CD4-positive, alpha-beta T cell treated with Interleukin-17A for 1 hour (primary cell): Measurements from ENCODE around the gene CD96.

Experiments used
- DNase-seq: peaks from one replicate; pipeline ENCODE4 v3.0.0-alpha.2; 2020

The CD96 gene

DNA sequence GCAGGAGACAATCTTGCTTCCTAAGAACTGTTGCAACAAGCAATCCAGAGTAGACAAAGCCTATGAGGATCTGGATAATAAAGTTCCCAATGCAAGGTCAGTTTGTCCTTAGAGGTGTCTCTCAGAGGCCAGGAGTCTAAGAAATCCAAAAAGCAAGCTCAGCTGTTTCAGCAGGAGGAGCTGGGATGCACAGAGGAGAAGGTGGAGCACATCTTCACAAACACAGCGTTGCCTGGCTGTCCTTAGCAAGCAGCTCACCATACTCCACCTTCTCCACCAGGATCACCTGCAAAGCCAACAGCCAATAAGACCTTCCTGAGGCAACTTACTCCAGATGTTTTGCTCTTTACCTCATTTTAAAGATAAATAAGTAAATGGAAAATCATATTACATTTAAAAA lies 52.8 kb downstream of the CD96 start:
- no peak for DNase-seq

- no peak for DNase-seq
Measured at GRCh38 chr3:111595232-111595631, 53.2 kb downstream of the CD96 start, which contains the start of gene ZBED2. Gene ZBED2, minus strand, starts transcription at chr3:111595346. Its CDS starts 1,145 bp downstream, at chr3:111594201.

- no peak for DNase-seq
Measured at GRCh38 chr3:111596328-111596727, 54.3 kb downstream of the CD96 start.

GRCh38 chr3:111598139-111598538 lies 56.1 kb downstream of the CD96 start:
- DNase-seq, result no peak

DNA sequence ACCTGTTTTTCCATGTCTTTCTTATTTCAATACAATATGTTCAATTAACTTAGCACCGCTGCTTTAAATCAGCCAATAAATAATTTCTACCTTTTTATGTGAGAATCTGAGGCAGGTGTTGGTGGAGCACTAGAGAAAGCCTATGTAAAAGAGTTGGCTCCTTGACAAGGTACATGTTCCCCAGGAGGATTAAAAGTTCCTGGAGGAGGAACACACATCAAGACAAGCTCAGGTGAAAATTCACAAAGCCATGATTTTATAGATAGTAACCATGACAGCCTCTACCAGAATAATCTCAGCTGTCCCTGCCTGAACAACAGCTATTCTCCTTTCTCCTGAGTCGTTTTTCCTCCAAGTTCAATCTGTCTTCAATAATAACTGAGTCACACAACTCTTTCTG lies 56.6 kb downstream of the CD96 start:
- no peak for DNase-seq

GRCh38 chr3:111601810-111602209 lies 59.8 kb downstream of the CD96 start:
- DNase-seq, result no peak

DNA sequence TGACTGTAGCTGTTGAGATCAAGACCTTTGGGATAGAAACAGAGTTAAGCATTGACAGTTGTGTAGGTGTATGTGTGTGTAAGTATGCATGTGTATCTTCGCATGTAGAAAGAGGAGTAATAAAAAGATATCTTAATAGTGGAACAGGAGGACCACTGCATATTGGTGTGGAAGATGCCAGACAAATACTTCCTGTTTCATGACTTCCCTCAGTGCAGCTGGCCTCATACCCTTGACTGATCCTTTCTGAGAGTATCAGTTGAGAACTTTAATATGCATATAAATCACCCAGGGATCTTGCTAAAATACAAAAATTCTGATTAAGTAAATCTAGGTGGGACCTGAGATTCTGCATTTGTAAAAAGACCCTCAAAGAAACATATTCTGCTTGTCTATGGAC lies 61.7 kb downstream of the CD96 start:
- DNase-seq, result no peak

- DNase-seq, result no peak
Measured at GRCh38 chr3:111604119-111604518, 62.1 kb downstream of the CD96 start.

- DNase-seq, result peak; percentile 17
Measured at GRCh38 chr3:111605018-111605417, 63.0 kb downstream of the CD96 start.

DNA sequence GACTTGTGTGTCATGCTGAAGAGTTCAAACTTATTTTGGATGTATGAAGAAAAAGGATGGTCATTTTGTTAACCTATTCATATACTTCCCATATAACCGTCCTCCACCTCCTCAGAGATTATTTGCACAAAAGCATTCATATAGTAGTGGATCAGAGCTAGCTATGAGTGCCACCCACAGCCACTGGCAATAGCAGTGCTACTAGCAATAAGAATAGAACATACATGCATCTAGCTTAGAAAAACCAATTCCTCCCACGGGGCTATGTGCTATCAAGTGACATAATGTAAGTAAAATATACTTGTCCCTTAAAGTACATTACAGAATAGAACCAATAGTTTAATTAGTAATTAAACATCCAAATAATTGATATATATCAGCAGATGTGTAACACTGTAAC lies 63.5 kb downstream of the CD96 start:
- no peak for DNase-seq

- no peak for DNase-seq
Measured at GRCh38 chr3:111607240-111607920, 65.4 kb downstream of the CD96 start.

DNA sequence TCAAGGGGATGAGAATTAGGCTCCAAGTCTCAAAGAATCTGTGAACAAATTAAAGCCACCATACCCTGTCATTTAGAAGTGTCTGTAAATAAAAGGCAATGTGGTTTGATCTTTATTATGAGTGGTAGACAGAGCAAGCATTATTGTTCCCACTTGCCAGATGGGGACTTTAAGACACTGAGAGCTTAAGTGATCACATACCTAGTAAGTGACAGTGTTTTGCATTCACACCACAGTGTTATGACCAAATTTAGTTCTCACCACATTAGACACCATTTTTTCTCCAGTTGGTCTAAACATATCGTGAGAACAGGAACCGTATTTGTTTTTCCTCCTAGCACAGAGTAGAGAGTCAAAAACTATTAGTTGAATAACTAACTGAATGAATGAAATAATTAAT lies 66.4 kb downstream of the CD96 start:
- DNase-seq, result peak; percentile 43

DNA sequence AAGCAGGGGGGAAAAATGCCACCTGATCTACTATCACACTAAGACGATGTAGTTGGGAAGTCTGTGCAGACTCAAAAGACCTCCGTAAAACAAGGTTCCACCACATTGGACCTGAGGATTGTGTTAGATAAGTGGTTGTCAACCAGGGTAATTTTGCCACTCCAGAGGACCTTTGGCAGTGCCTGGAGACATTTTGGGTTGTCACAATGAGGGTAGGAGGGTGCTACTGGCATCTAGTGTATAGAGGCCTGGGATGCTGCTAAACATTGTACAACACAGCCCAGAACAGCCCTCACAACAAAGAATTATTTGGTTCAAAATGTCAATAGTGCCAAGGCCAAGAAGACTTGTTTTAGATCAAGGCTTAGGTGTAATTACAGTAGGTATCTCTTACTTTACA lies 67.7 kb downstream of the CD96 start:
- no peak for DNase-seq

- peak; percentile 86 for DNase-seq
Measured at GRCh38 chr3:111610189-111610588, 68.2 kb downstream of the CD96 start.

DNA sequence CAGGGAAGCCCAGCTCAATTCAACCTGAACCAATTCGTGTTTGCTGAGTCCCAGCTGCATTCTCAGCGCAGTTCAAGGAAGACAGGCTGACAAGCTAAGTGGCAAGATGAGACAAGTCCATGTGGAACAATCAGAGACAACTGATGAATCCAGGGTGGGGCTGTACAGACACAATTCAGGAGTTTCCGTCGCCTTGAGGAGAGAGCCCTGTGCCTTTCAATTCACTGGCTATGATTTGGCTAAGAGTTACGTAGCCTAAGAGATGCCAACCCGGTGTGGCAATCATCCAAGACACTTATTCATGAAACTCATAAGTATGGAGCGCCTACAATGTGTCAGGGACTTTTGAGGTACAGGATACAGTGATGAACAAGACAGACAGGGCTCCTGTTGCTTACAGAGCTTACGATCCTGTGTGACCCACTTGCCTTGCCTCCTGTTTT lies 68.6 kb downstream of the CD96 start:
- DNase-seq, result peak; percentile 11

GRCh38 chr3:111613294-111613693 lies 71.3 kb downstream of the CD96 start:
- DNase-seq, result no peak

- DNase-seq, result peak; percentile 14
Measured at GRCh38 chr3:111615880-111616279, 73.9 kb downstream of the CD96 start.

DNA sequence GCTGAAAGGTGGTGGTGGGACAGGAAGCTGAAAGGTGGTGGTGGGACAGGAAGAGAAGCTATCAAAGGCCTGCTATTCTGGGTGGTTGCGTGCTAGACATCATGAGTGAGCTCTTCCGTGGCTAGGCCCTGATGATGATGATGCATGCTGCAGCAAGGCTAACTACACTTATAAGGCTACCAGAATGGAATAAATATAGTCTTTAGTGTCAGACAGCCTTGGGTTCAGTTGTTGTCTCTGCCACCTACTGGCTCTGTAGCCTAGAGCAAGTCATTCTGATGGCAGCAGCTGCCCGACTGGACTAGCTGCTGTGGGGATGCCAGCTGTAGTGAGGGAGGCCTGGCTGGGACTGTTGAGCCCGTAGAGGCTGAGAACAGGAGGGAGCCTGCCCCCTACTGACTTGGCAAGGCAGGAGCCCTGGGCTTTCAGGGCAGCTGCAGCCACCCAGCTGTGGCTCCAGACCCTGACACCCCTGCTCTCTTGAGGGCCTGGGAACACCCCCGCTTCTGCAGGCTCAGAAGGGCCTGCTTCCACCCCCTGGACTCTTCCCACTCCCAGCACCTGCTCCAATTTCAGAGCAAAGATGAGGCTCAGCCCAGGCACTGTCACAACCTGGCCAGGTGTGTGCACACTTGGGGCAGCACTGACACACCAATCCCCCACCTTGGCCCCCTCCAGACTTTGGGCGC lies 74.6 kb downstream of the CD96 start:
- DNase-seq, result peak; percentile 71

DNA sequence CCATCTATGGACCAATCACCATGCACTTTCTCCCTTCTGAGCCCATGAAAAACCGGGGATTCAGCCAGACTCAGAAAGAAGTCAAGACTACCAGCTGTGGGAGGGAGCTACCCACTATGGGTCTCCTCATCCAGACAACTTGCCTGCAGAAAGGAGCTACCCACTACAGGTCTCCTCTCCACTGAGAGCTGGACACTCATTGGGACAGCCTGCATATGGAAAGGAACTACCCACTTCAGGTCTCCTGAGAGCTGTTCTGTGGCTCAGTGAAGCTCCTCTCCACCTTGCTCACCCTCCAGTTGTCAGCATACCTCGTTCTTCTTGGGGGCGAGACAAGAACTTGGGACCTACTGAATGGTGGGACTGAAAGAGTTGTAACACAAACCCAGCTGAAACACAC lies 75.4 kb downstream of the CD96 start:
- DNase-seq, result no peak

- no peak for DNase-seq
Measured at GRCh38 chr3:111617912-111618601, 76.1 kb downstream of the CD96 start.

DNA sequence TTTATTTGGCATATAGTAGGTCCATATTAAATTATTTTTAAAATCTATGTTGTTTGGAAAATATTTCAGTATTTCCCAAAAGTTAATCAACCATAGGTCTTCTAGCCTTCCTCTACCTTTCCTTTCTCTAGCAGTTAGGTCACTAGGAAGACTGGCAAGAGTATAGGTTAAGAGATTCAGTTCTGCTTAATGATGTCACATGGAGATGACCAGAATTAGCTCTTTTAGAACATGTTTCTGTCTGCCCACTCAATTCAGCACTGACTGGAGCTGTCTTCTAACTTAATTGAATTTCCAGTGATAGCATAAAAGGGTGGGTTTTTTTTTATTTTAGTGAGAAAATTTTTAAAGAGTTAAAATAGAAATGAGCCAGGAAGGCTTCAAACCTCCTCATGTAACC lies 76.9 kb downstream of the CD96 start:
- no peak for DNase-seq

- DNase-seq, result no peak
Measured at GRCh38 chr3:111619833-111620232, 77.8 kb downstream of the CD96 start.

DNA sequence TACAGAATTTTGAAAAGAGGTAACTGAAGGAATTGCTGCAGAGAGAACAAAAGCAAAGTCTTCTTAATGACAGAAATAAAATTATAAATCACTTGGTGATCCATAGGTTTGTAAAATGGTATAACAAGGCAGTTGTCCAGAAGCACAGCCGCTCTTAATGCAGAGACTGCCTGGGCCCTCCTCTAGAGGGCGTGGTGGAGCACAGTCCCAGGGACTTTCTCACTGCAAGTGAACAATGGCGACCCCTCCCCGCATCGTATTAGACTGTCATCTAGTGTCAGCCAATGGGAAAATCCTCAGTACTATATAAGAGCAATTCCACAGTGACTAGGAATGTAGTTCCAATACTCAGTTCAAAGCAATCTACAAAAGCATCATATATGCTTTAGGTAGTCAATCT lies 79.5 kb downstream of the CD96 start:
- DNase-seq, result peak; percentile 28

DNA sequence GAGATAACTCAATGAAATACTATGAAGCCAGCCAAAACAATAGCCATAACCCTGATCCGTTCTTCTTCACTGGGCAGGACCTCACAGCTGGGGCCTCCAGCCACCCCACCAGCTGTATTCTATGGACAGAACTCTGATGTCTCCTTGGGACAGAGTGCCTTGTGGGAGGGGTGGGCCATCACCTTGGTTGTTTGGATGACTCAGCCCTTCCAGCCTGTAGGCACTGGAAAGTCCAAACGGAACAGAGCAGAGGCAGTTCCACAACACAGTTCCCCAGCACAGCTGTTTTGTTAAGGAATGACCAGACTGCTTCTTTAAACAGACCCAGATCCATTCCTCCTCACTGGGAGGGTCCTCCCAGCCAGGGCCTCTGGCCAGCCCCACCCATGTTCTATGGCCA lies 85.1 kb downstream of the CD96 start:
- no peak for DNase-seq
